ENCODE results near the gene POPDC3. TPM values are rescaled to one million over a fixed set of nuclear protein-coding genes. Genes with fewer than 3 reads are reported as not detected.

Gene POPDC3
- total and polyA plus RNA-seq, 10 of the 15 experiments (the other 5 are each of a cell fraction or from before 2014, with no cell fraction given): 1.6 TPM; not detected in 9

GRCh38 chr6:105204331-105204730 is 24.5 kb upstream of the POPDC3 start:
- in situ Hi-C loops (cut with MboI) (no loop called here), intact Hi-C loops (cut with micrococcal nuclease; ENCODE audit: unreplicated experiment) (no loop called here)
- no peak for FAIRE-seq
- Histone ChIP-seq H3K4me2 (ENCODE audit: control insufficient read depth, insufficient read depth) (no peak overlapping the region), H3K79me2 (ENCODE audit: control insufficient read depth, insufficient read depth, low read length) (no peaks in the 10 kb centered on the region), H3K27me3 (replicated peaks in 1 of 2; ENCODE audit: control insufficient read depth in 2 of 2, insufficient read depth in 2 of 2, low read length in 1 of 2) (no peaks in the 10 kb centered on the region; a peak in 1 of 4 replicates), H3K4me1 (ENCODE audit: control insufficient read depth, insufficient read depth, low read length) (no peaks in the 10 kb centered on the region), H4K20me1 (ENCODE audit: control insufficient read depth, insufficient read depth) (no peaks in the 10 kb centered on the region), H3K9ac (ENCODE audit: control insufficient read depth, insufficient read depth, low read length) (no peak overlapping the region), H2AFZ (ENCODE audit: control insufficient read depth, low read depth, low read length) (no peak overlapping the region), H3K4me3 (no peak overlapping the region), H3K27ac (ENCODE audit: control insufficient read depth, insufficient read depth) (no peak overlapping the region), H3K9me3 (replicated peaks; ENCODE audit: control insufficient read depth, insufficient read depth, low read length) (no peaks in the 10 kb centered on the region), H3K36me3 (ENCODE audit: control insufficient read depth in 2 of 2, insufficient read depth in 2 of 2, low read length in 1 of 2) (no peaks in the 10 kb centered on the region)
- CTCF ChIA-PET: no interaction called here
- no peak for ATAC-seq
- RAD21 ChIA-PET (ENCODE audit: unreplicated experiment): no interaction called here
- DNase-seq (ENCODE audit: low read depth, low spot score): no peak
- 0% methylated on average over 1 of the region's 1 CpG for WGBS (ENCODE audit: insufficient coverage, insufficient replicate concordance, low lambda C conversion rate, missing lambda C conversion rate)
- no TSS peak for BruUV-seq (replicated peaks)
- POLR2A ChIA-PET: no interaction called here
- SMC1A ChIA-PET (ENCODE audit: uncharacterized antibody, unreplicated experiment): no interaction called here
- TF ChIP-seq TAF1 (IDR thresholded peaks at IDR 0.05; ENCODE audit: borderline replicate concordance, low read depth, low read length): no peak
- TF ChIP-seq CBX5 (IDR thresholded peaks at IDR 0.05; ENCODE audit: low read depth): no peak
- TF ChIP-seq STAT3 (IDR thresholded peaks at IDR 0.05; ENCODE audit: low read depth, low read length): no peak
- no peak for TF ChIP-seq YBX1 (IDR thresholded peaks at IDR 0.05)
- TF ChIP-seq EP300 (IDR thresholded peaks at IDR 0.05; ENCODE audit: borderline replicate concordance in 1 of 2, control insufficient read depth in 1 of 2, low read depth in 2 of 2, low read length in 2 of 2): no peak
- no peak for TF ChIP-seq POLR2A (IDR thresholded peaks at IDR 0.05; ENCODE audit: low read depth, low read length)
- no peak for TF ChIP-seq ZSCAN29 (IDR thresholded peaks at IDR 0.05)
- TF ChIP-seq, protein P1, sequence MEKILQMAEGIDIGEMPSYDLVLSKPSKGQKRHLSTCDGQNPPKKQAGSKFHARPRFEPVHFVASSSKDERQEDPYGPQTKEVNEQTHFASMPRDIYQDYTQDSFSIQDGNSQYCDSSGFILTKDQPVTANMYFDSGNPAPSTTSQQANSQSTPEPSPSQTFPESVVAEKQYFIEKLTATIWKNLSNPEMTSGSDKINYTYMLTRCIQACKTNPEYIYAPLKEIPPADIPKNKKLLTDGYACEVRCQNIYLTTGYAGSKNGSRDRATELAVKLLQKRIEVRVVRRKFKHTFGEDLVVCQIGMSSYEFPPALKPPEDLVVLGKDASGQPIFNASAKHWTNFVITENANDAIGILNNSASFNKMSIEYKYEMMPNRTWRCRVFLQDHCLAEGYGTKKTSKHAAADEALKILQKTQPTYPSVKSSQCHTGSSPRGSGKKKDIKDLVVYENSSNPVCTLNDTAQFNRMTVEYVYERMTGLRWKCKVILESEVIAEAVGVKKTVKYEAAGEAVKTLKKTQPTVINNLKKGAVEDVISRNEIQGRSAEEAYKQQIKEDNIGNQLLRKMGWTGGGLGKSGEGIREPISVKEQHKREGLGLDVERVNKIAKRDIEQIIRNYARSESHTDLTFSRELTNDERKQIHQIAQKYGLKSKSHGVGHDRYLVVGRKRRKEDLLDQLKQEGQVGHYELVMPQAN (conservative IDR thresholded peaks at IDR 0.05): no peak
- no peak for TF ChIP-seq SRF (IDR thresholded peaks at IDR 0.05; ENCODE audit: low read depth in 2 of 2, low read length in 2 of 2)
- no peak for TF ChIP-seq ZBTB33 (IDR thresholded peaks at IDR 0.05)
- TF ChIP-seq, protein P2, sequence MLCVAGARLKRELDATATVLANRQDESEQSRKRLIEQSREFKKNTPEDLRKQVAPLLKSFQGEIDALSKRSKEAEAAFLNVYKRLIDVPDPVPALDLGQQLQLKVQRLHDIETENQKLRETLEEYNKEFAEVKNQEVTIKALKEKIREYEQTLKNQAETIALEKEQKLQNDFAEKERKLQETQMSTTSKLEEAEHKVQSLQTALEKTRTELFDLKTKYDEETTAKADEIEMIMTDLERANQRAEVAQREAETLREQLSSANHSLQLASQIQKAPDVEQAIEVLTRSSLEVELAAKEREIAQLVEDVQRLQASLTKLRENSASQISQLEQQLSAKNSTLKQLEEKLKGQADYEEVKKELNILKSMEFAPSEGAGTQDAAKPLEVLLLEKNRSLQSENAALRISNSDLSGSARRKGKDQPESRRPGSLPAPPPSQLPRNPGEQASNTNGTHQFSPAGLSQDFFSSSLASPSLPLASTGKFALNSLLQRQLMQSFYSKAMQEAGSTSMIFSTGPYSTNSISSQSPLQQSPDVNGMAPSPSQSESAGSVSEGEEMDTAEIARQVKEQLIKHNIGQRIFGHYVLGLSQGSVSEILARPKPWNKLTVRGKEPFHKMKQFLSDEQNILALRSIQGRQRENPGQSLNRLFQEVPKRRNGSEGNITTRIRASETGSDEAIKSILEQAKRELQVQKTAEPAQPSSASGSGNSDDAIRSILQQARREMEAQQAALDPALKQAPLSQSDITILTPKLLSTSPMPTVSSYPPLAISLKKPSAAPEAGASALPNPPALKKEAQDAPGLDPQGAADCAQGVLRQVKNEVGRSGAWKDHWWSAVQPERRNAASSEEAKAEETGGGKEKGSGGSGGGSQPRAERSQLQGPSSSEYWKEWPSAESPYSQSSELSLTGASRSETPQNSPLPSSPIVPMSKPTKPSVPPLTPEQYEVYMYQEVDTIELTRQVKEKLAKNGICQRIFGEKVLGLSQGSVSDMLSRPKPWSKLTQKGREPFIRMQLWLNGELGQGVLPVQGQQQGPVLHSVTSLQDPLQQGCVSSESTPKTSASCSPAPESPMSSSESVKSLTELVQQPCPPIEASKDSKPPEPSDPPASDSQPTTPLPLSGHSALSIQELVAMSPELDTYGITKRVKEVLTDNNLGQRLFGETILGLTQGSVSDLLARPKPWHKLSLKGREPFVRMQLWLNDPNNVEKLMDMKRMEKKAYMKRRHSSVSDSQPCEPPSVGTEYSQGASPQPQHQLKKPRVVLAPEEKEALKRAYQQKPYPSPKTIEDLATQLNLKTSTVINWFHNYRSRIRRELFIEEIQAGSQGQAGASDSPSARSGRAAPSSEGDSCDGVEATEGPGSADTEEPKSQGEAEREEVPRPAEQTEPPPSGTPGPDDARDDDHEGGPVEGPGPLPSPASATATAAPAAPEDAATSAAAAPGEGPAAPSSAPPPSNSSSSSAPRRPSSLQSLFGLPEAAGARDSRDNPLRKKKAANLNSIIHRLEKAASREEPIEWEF (IDR thresholded peaks at IDR 0.05; ENCODE audit: insufficient replicate concordance, low read depth, low read length): no peak
- TF ChIP-seq MTA2 (IDR thresholded peaks at IDR 0.05; ENCODE audit: low read depth): no peak
- no peak for TF ChIP-seq SIN3A (IDR thresholded peaks at IDR 0.05; ENCODE audit: low read depth, low read length)
- TF ChIP-seq, protein P3, sequence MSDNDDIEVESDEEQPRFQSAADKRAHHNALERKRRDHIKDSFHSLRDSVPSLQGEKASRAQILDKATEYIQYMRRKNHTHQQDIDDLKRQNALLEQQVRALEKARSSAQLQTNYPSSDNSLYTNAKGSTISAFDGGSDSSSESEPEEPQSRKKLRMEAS (IDR thresholded peaks at IDR 0.05; ENCODE audit: low read depth, low read length): no peak
- TF ChIP-seq, protein P4, sequence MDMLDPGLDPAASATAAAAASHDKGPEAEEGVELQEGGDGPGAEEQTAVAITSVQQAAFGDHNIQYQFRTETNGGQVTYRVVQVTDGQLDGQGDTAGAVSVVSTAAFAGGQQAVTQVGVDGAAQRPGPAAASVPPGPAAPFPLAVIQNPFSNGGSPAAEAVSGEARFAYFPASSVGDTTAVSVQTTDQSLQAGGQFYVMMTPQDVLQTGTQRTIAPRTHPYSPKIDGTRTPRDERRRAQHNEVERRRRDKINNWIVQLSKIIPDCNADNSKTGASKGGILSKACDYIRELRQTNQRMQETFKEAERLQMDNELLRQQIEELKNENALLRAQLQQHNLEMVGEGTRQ (IDR thresholded peaks at IDR 0.05; ENCODE audit: borderline replicate concordance, low read depth, low read length): no peak
- no peak for TF ChIP-seq JUND (IDR thresholded peaks at IDR 0.05; ENCODE audit: low read depth, low read length)

Data from GM12878 (cell line).